GF-D8 (cell line): ENCODE data around the gene CMSS1.

Experiments used
- DNase-seq: peaks from one replicate; lab custom pipeline; 2025; lab: John Stamatoyannopoulos, UW

CMSS1 gene

DNA sequence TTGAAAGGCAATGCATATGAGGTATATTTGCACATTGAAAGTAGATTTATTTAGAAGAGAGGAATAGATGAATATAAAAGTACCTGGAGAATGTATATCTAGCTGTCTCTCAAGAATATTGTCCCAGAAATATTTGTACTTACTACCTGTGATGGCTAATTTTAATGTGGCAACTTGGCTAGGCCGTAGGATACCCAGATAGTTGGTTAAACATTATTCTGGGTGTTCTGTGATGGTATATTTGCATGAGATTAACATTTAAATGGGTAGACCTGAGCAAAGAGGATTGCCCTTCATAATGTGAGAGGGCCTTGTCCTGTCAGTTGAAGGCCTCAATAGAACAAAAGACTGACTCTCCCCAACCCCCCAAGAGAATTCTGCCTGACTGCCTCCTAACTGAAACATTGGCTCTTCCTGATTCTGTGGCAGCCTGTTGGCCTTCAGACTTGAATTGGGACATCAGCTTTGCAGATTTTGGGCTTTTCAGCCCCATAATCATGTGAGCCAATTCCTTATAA, 366.0 kb downstream of the CMSS1 start:
- no peak for DNase-seq

DNA sequence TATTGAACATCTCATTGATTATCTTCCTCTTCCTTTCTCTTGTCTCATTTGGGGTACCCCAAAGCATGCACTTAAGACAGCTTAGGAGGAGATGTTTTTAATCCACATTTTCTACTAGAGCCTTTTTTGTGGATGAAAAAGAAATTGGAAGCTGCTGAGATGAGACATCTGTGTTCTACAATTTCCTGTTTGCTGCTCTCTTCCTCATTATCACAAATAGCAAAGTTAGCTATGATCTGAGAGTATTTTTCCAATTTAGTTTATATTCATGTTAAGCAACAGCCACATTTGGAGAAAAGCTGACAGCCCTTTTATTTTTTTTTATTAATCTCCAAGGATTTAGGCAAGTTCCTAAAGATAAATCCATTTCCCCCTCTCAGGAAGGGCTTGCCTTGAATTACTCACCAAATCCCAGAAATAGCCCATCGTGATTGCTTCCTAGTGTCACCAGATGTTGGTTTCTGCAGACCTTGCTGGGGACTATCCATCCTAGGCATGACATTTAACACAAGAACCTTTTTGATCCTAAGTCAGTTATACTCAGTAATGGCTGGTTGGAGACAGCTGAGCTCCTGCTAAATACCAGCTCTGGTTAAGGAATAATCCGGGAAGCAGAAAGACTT, 367.4 kb downstream of the CMSS1 start:
- no peak for DNase-seq

DNA sequence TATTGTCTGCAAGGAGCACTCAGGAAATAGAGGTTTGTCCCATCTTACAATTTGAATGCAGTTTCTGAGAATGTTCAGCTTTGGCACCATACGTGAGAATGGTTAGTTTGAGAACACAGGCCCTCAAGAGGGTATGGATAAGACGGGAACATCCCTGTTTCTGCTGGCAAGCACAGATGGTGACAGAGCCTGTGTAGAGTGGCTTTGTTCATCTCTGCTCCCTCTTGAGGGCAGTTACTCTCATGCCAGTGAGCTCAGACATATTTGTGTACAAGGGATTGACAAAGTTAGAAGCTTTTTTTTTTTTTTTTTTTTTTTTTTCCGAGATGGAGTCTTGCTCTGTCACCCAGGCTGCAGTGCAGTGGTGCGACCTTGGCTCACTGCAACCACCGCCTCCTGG, 368.2 kb downstream of the CMSS1 start:
- DNase-seq: no peak

DNA sequence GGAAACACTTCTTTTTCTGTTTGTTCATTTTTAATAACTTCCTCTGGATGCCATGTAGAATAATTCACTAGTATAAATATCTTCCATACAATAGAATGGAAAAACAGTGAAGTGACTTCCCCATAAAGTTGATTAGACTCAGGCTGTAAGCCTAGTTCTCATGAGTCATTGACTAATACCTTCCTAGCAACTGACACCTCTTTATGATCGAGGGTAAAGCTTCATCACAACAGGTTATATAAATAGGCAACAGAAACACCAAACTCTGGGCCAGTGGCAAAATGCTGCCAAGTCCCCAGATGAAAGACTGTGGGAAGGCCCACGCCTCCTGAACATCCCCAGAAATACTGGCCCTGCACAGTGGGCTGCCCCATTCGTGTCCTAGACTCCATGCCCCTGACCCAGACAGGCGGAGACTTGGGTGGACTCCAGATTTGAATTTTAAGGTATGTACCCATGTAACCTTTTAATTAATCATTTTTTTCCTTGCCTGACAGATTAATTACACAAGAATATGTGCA, 371.8 kb downstream of the CMSS1 start:
- DNase-seq: no peak

DNA sequence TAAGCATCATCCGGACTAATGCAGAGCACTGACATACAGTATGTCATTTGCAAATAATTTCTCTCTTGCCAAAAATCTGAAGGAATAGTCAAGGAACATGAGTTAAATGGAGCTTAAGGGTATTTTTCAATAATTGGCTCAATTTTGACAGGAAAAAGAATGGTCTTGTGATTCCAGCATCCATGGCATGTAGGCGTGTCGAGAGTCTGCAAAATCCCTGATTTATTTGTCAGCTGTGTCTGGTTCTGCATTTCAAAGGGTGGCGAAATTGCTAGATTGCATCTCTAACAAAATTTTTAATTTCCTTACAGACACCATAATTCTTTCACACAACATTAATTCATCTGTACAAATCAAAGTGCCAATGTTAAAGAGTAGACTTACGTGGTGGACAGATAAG, 377.7 kb downstream of the CMSS1 start:
- no peak for DNase-seq

DNA sequence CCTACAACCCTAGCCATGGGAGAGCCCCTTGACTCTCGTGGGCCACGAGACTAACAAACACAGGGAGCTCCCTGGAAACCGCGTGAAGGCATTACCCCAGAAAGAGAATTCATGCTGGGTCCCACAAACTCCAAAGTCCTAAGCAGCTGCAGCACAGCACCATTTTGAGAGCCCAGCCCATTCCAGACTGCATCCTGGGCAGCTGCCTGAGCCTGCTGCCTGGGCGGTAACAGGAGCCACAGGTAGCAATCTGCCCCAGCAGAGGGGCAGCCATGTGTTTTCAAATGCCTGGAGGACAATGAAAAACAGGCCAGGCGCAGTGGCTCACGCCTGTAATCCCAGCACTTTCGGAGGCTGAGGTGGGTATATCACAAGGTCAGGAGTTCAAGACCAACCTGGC, 380.2 kb downstream of the CMSS1 start:
- DNase-seq: no peak

DNA sequence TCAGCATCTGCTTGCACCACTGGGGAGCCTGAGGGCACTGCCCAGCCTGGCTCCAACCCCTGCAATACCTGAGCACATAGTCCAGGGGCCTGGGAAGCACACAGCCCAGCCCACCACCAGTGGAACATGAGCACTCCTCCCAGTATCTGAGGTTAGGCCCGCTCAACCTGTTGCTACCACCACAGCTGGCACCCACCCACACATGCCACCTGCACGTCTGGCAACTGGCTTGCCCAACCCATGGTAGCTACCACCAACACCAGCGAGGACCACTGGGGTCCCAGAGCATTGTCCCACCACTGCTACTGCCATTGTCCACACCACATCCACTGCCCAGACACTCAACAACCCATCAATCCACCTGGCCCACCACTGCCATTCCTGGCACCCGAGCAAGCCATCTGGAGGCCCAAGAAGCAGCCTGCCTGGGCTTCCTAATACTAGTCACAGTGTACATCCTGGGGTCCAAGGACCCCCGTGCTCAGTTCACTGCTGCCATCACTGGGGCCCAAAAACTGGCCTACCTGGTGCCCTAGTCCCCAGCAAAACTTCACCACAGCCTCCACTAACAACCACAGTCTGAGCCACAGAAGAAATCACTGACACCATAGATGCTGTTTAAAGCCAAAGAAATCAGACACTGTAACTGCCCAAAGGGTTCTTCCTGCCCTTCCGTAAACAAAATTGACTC, 381.1 kb downstream of the CMSS1 start:
- DNase-seq: no peak

DNA sequence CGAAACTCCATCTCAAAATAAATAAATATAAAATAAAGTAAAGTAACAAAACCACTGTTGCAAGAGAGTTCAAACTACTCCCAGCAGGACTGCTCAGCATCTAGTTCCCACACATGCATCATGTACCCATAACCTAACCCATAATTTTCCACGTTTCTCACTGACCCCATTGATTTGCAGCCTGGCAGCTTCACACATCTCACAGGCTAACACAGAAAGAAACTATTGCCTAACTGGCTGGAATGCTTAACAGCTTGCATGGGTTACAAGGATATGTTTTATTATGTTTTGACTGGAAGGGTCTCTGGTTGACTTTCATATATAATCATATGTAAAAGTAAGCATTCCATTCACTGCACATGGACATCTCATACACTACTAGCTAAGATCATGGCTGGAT, 387.5 kb downstream of the CMSS1 start:
- no peak for DNase-seq

DNA sequence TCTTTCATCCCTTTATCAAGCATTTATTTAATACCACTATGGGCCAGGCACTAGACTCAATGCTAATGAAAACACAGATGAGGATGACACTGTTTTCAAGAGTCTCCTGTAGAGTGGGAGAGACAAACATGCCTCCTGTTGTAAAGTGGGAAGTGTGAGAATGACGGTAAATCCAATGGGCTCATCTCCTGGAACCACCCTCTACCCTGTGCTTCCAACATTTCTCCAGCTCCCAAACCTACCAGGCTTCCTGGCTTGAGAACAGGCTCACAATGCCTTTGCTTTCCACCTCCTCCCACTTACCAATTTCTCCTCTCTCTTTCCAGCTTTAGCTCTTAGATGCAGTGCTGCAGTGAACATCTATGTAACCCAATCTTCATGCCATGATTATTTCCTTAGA, 389.0 kb downstream of the CMSS1 start:
- DNase-seq: no peak

DNA sequence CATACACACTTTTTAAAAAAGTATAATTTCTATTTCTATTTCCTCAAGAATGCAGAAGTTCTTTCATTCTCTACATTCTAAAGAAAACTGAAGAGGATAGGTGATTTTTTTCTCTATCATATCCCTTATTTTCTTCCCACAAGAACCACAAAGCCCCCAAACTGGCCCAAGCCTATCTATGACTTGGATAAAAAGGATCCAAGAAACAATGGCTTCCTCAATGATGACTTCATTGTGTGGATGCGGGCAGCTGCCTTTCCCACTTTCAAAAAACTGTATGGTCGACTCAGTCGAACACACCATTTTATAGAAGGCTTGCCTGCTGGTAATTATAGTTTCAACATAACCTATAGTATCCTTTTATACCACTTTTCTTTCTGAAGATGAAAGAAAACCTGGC, 390.2 kb downstream of the CMSS1 start:
- DNase-seq: no peak

DNA sequence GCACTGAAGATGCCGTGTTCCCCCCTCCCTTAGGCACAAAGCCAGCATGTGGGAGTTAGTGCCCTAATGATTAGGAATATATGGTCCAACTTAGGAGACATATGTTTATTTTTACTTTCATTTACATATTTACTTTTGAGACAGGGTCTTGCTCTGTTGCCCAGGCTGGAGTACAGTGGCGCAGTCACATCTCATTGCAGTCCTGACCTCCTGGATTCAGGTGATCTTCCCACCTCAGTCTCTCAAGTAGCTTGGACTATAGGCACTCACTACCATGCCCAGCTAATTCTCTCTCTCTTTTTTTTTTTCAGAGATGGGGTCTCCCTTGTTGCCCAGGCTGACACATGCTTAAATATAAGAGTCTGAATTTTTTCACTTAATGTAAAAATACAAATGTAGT, 391.5 kb downstream of the CMSS1 start:
- no peak for DNase-seq

DNA sequence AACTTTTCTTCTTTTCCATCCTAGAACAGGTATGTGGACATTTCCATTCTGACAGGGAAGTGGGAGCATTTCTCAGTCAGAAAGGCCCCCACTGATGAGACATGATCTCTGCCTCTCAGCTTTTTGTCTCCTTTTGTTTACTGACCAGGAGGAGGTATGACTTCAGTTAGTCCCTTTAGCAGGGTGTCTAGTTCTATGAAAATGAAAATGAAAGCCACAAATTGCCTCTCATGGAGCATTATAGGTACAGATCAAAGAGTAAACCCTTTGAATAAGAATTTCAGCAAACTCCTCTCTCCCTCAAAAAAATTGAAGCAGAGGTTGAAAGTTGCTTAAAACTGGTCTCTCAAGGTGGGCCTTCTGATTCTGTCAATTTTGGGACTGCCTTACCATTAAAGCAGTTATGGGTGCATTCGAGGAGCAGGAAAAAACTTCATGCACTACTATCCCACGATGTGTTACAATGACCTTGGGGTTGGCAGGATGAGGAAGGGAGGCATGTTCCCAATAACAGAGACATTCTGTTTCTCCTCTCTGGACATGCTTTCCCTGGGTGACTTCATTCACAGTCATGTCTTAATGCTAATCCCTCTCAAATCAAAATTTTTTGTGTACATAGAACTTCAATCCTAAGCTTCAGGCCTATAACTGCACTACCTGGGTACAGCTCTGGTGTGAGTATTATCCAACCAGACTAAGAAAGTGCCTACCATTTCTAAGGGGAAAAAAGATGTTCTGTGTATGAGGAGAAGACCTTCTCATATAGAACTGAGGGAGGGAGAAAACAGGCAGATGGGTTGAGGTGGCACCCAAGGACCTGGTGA, 392.5 kb downstream of the CMSS1 start:
- DNase-seq: no peak

DNA sequence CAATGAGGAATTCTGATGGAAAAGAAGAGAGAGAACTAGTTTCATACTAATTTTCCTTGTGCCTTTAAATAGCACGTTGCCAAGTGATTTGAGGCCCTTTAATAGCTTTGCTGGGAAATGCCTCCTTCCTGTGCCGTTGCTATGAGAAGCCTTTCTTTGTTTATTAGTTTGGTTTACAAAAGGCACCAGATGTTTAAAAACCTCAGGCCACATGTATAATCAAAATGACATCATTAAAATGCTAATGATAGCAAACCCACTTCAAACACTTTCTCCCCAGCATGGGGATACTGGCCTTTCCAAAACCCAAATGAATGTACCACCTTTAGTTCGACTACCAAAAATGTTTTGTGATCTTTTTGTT, 393.1 kb downstream of the CMSS1 start:
- DNase-seq: no peak

DNA sequence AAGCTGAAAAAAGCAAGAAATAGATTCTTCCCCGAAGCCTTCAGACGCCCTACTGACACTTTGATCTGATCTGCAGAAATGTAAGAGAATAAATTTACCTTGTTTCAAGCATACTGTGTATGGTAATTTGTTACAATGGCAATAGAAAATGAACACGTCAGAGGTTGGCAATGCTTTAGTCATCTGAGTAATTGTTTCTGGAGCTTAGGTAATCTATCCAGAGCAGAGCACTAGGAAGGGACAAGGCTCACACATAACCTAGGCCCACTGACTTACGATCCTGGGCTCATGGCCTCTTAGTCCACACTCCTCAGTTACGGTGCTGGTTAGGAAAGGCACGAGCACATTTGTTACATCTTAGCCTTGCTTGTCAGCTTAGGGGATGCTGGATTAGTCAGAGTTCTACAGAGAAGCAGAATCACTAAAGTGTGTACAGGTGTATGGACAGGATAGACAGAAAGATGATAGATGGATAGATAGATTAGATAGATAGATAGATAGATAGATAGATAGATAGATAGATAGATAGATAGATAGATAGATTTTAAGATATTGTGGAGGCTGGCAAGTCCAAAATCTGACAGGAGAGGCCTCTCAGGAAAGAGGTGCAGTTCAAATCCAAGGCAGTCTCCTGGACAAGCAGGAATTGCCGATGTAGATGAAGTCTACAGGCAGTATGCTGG, 396.4 kb downstream of the CMSS1 start:
- DNase-seq: no peak

DNA sequence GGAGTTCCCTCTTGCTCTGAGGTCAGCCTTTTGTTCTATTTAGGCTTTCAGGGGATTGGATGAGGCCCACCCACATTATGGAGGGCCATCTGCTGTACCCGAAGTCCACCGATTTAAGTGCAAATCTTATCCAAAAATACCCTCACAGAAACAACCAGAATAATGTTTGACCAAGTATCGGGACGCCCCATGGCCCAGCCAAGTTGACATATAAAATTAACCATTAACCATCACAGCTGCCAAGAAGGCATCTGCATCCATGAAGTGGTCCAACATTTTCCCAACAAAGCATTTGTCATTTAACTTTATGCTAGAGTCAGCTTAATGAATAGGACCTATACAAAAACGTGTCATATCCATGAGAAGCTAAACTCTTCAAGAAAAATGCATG, 396.9 kb downstream of the CMSS1 start:
- DNase-seq: no peak

DNA sequence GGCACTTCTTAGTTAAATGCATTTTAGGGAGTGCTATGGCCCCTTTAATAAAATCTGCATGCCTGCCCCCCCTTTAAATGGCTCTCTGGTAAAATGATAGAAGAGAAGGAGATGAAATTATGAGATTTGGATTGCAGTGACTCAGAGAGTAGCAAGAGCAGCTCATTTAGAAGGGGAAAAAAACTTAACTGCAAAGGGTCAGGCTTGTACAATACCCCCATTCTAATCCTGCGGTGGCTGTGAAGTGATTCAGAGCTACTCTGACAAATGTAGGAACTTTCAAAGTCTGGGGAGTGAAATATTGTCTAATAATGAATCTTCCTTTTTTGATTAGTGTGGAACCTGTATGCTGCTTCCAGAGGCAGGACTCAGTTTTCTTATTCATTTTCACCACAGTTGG, 399.1 kb downstream of the CMSS1 start:
- no peak for DNase-seq

DNA sequence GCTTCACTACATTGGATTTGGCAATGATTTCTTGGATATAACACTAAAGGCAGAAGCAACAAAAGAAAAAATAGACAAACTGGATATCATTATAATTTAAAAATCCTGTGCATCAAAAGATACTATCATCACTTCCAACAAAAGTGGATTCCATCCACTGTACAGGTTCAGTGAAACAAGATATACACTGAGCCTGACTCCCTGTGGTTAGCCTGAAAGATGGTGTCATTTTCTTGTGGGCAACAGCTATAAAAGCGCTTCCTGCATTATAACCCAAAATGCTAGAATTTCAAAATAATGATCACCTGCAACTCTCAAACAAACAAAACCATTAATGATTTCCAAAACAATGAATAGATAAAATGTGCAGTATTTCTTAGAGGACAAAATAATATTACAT, 403.5 kb downstream of the CMSS1 start:
- peak; percentile 20 for DNase-seq

DNA sequence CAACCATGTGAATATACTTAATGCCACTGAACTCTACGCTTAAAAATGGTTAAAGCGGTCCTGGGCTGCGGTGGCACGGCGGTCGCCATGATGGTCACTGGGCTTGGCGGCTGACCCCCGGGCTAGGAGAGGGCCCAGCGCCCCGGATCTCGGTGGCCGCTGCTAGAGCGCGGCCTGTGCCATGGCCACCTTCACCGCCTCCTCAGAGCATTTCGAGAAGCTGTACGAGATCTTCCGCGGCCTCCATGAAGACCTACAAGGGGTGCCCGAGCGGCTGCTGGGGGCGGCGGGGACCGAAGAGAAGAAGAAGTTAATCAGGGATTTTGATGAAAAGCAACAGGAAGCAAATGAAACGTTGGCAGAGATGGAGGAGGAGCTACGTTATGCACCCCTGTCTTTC, 407.5 kb downstream of the CMSS1 start:
- DNase-seq: no peak

DNA sequence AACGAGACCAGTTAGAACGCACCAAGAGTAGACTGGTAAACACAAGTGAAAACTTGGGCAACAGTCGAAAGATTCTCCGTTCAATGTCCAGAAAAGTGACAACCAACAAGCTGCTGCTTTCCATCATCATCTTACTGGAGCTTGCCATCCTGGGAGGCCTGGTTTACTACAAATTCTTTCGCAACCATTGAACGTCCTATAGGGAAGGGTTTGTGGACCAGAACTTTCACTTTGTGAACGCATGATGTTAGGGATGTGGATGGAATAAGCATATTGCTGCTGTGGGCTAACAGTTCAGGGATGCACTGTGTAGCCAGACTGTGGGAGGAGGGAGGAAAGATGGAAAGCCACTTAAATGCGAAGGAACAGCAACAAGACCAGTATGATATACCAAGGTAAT, 408.2 kb downstream of the CMSS1 start:
- DNase-seq: no peak

DNA sequence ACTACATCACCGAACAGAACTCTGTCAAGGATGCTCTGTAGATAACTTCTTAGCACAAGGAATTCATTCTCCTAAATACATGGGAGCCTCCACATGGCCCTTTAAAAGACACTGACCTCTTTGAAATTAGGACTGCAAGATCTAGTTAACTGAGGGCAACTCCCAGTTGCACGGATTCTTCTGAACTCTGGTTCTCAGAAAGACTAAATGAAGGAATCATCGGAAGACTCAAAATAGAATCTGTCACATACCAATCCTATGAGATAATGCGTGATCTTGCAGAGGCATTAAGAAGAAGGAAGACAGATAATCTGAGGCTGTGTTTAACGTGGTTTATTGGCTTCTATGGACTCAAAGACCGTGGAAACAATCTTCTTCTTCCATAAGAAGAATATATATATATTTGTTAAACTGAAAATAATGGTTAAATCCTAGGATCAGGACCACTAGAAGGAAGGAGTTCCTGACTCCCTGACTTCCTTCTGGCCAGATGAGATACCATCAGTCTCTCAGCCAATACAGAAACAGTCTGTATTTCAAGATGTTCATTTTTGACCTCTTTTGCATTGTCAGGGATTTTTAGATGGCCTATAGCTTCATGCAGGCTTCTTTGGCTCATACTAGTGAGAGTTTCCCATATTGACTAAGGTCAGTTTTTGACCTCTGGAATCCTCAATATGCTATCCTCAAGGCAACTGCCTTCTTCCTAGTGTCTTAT, 409.2 kb downstream of the CMSS1 start:
- DNase-seq: no peak

DNA sequence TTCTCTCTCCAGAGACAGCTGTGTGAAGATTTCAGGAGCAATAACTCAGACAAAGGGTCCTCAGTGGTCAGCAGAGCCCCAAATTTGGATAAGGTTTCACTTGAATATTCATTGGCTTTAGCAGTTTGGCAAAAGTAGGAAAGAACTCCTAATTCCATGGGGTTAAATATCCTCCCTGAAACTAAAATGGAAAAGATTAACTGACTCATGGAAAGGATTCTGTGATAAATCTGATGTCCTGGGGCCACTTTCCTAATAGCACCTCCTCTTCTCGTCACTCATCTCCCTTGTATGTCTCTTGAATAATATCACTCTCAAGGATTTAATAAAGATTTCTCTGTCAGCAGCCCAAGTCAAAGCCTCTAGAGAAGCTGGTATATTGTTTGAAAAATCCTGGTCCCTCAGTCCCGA, 409.9 kb downstream of the CMSS1 start:
- DNase-seq: no peak

DNA sequence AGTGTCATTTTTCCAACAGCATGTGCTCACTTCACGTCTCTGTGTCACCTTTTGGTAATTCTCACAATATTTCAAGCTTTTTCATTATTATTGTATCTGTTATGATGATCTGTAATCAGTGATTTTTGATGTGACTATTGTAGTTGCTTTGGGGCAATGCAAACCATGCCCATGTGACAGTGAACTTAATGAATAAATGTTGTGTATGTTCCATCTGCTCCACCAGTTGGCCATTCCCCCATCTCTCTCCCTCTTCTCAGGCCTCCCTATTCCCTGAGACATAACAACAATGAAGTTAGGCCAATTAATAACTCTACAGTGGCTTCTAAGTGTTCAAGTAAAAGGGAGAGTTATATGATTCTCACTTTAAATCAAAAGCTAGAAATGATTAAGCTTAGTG, 410.6 kb downstream of the CMSS1 start:
- DNase-seq: no peak
